ENCODE results near the gene SLC4A2.

Gene SLC4A2

DNA sequence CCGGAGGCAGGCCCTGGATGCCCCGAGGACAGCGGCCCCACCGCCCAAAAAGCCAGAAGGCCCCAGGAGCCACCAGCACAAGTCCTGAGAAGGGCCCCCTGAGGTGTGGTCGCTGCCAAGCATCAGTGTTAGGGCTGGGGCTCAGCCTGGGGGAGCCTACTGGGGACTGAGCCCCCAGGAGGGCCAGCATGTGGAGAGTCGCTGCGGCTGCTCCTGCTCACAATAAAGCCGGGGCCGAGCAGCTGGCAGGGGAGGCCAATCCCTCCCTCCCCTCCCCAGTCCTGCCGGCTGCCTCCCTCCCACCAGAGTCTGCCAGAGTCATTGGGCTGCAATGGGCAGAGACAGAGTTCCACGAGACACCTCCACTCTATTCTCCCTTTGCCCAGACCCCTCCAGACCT is 14.1 kb upstream of the SLC4A2 start:
- DNase-seq, result no peak

DNA sequence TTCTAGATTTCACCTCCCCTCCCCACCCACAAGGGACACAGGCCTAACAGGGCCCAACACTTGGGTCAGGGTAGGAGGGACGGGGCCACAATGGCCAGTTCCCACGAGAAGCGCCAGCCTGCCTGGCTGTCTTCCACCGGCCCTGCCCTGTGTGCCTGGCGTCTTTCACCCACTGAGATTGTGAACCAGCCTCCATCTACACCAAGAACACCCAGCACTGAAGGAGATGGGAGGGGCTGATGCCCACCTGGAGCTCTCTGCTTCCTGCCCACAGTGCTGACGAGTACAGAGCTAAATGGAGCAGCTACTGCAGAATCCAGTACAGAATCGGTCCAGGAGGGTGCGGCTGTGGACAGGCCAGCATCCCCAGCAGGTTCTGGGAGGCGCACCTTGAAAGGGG is 13.4 kb upstream of the SLC4A2 start:
- no peak for DNase-seq

DNA sequence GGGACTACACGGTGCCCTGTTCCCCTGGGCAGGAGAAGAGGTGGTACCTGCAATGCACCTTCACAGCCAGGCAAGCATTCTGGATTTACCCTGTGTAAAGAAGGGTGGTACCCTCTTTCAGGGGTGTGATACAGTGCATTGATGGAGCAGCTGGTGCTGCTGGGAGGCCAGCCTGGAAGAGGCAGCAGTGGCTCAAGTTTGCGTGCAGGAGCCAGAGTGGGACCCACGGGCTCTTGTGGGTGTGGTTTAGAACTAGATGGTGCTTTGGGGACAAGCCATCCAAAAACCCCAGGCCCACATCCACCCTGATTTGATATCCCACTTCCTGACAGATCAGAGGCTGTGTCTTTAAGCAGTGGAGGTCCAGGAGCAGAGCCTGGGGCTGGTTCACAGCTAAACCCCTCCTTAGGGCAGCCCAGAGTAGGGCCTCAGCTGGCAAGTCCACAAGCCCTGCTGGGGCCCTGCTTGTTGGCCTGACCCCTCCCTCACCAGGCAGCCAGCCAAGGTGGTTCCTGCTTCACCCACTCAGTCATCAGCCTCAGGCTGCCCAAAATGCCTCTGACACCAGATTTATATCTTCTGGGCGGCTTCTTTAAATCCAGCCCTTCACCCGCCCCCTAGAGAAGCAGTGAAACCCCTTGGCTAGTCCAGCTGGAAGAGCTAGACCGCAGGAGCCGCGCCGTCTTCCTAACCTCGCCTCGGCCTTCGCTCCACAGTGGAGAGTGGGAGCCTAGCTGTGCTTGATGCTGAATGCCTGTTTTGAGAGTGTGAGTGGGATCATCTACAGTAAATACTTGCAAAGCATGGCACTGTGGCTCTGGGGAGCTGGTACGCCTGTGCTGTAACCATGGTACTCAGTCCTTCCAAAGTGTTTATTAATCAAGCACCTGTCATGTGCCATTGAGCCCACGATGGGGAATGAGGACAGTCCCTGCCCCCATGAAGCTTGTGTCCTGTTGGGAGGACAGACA is 12.5 kb upstream of the SLC4A2 start:
- no peak for DNase-seq

DNA sequence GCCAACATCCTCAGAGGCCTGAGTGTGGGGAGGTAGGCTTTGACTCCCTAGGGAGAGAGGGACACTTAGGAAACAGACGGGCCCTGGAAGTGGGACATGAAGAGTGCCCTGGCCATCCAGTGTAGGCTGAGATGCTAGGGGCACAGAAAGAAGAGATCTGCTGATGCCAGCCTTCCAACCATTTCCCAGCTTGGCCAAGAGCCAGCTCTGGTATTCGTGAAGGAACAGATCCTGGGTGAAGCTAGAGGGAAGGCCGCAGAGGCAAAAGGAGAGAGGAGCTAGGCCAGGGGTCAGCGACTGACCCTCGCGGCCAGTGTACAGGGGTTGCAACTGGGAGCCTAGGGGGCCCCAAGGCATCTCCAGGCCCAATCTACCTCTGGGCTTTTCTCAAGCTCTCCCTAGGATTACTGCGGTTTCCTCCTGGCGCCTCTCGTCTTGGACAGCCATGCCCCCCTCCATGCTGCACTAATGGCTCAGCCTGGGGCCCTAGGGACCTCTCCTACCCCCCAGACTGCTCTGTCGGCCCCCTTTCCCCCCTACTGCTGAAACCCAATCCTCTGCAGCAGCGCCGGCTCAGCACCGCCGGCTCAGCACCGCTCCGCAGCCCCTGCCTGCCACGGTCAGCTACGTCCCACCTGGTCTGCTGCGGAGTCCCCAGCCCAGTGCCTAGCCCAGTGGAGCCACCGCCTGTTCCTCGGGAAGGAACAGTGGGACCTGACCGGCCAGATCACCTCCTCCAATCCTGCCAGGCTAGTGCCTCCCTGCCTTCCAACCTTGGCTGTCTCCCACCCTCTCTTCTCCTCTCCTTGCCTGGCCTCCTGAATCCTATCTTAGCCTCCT is 11.2 kb upstream of the SLC4A2 start, which contains the start of gene ASIC3:
Gene ASIC3 (plus strand): TSS at position 556 of the 840 bp plus-strand sequence. CDS start 355 bp downstream, outside the sequence.
- DNase-seq, result no peak

DNA sequence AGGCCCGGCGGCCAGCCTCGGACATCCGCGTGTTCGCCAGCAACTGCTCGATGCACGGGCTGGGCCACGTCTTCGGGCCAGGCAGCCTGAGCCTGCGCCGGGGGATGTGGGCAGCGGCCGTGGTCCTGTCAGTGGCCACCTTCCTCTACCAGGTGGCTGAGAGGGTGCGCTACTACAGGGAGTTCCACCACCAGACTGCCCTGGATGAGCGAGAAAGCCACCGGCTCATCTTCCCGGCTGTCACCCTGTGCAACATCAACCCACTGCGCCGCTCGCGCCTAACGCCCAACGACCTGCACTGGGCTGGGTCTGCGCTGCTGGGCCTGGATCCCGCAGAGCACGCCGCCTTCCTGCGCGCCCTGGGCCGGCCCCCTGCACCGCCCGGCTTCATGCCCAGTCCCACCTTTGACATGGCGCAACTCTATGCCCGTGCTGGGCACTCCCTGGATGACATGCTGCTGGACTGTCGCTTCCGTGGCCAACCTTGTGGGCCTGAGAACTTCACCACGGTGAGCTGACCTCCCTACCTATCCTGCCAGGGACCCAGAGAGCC is 10.4 kb upstream of the SLC4A2 start:
- no peak for DNase-seq

DNA sequence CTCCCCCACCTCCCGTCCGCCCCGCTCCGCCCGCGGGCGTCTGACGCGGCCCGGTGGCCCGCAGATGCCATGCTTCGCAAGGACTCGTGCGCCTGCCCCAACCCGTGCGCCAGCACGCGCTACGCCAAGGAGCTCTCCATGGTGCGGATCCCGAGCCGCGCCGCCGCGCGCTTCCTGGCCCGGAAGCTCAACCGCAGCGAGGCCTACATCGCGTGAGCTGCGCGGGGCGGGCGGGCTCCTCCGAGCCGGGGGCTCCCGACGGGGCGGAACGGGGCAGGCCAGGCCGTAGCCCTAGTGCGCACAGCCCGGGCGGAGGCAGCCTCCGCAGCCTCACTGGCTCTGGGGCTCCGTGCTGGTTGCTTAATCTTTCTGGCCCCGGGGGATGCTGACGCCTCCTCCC is 8.3 kb upstream of the SLC4A2 start:
- peak; percentile 57 for DNase-seq

DNA sequence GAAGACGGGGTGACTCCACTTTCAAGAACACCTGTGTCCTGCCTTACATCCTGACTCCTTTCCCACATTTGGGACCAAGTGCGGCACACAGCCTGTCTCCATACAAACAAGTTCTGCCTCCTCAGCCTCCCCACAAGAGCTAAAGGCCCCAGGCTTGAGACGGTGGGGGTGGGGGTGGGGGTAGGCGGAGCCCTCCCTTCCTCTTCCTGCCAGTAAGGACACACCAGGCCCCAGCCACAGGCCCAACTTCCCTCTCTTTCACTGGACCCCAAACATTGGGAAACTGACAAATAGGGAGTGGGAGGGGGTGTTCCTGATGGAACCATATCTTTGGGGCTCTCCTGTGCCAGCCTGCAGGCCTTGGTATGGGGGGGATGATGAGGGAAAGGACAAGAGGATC is 6.3 kb upstream of the SLC4A2 start:
- DNase-seq, result no peak

DNA sequence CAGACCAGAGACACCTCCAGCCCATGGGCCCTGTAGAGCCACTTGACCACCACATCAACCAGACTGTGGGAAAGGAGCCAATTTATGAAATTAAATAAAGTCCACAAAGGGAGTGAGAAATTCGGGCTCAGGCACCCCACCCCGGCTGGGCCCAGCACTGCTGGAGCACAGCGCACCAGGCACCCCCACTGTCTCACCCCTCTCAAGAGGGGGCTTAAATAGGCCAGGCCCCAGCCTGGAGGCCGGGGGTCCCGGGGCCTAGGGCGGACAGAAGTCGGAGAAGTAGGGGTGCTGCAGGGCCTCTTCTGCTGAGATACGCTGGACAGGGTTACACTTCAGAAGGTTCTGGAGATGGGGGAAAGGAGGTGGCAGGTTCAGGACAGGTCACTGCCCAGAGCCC is 5.6 kb upstream of the SLC4A2 start:
- no peak for DNase-seq

DNA sequence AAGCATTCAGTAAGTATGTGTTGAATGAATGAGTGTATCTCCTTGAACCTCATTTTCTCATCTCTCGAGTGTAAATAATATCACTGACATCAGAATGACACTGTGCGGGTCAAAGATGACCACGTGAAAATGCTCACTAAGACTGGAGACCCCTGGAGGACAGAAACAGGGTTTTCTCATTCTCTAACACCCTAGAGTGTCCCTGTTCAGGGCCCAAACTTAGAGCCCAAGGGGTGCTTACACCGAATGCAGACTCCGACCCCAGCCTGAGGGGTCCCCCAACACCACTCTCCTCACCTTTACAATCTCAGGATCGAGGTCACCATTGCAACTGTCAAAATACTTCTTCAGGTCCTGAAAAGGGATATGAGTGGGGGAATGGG is 3.1 kb upstream of the SLC4A2 start:
- no peak for DNase-seq

DNA sequence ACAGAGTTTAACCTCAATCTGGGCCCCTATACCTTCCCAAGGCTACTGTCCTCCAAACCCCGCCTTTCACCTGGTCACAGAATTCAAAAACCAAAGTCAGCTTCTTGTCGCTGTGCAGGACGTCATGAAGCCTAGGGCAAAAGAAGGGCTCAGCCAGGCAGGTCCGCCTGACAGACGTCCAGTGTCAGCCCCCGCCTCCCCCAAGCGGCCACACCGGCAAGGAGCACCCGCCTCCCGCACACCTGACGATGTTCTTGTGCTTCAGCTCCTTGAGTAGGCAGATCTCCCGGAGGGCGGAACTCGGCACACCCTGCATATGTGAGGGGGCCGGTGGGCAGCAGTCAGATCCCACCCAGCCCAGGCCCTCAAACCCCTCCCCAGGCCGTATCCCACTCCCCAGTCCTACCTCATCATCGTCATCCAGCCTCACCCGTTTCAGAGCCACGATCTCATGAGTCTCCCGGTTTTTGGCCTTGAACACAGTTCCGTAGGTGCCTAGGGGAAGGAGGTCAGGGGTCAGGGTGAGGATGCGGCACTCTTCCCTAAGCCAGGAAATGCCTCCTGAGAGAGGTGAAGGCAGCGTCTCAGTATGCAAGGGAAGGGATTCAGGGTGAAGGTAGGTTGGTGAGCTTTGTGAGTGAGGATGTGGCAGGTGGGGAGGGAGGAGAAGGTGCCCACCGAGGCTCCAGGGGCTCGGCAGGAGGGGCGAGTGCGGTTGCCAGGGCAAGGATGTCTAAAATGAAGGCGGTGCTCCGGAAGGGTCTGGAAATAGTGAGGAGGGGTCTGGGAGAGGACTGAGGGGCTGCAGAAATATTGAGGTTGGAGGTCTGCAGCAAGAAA is 2.5 kb upstream of the SLC4A2 start:
- DNase-seq, result no peak

DNA sequence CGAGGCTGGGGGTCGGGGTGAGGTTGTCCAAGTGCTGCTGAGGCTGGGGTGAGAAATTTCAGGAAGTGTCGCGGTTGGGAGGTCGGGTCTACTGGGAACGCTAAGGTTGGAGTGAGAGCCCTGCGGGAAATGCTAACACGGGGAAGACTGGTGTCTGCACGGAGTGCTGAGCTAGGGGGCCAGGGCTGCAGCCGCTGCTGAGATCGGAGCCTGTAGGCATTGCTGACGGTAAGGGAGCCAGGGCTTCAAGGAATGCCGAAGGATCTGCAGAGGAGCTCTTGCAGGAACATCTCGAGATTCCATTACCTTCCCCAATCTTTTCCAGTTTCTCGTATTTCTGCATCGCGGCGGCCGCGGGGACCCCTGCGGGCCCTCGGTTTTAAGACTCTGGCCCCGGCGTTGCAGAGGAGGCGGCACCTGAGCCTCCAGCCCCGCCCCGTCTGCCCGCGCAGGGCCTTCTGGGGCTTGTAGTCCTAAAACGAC is 1.8 kb upstream of the SLC4A2 start, which contains the start of gene CDK5:
Gene CDK5 (minus strand): TSS at position 392 of the 483 bp plus-strand sequence. CDS start 49 bp downstream, at position 343.
- DNase-seq, result no peak

DNA sequence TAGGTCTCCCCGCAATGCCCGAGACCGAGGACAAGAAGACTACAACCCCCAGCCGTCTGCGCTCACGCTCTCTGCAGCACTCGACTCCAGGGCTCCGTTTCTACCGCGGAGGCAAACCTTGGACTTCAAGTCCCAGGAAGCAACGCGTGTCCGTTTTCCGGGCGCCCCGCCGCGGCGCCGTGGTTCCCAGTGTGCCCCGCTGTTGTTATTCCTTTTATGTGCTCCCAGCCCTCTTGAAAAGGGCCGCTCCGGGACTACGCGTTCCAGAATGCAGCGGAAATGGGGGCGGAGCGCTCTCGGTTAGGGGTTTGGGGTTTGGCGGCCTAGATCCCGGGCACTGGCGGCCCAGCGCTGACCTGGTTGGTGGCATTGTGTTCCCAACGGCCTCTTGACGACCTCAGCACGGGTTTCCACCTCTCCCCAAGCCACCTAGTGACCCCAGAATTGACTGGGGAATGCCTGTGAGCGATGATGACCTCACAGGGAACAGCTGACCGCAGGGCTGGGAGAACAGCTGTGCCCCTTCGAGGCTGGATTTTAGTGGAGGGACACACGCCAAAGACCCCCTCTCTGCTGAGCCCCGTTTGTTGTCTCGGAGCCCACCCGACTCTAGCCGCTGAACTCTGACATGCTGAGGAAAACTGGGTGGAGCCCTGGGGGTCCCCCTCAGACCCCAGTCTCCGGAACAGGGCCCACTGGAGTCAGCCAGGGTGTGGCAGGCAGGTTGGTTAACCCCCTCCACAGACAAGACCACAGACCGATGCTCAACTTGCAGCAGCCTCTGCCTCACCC is 1.2 kb upstream of the SLC4A2 start:
- peak; percentile 97 for DNase-seq

DNA sequence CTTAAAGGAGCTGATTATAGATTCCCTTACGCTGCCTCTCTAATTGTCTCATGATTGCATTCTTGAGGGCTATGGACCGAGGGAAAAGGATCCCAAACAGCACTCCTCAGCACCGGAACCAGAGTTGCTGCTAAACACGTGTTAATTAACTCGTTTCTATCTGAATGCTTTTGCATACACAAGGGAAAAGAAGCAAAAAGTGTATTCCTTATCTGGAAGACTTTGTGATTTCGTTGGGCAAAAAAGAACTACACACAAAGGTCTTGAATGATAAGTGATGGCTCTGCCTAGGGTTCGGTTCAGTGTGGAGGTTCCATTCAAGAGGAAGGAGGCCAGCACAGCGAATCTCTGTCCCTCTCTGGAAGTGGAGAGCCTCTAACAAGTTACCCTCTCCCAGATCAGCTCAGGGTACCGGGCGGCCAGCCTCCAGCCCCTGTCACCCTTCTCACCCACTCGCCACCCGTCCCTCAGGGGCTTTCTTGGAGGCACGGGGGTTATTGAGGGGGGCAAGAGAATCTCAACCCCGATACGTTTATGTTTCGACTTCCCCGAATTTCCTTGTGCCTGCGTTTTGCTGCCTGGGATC is 515 bp upstream of the SLC4A2 start:
- peak; percentile 27 for DNase-seq

DNA sequence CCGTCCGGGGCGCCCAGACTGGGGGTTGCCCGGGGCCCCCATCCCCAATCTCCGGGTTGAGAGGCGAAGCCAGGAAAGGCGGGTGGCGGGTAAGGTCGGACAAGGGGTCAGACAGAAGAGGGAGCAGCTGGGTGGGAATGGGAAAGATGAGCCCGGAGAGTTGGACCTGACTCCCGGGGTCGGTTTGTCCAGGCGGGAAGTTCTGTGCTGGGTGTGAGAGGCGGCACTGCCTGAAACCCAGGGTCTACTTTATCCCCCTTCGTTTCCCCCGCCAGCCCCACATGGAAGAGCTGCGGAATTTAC is 675 bp downstream of the SLC4A2 start:
- no peak for DNase-seq

DNA sequence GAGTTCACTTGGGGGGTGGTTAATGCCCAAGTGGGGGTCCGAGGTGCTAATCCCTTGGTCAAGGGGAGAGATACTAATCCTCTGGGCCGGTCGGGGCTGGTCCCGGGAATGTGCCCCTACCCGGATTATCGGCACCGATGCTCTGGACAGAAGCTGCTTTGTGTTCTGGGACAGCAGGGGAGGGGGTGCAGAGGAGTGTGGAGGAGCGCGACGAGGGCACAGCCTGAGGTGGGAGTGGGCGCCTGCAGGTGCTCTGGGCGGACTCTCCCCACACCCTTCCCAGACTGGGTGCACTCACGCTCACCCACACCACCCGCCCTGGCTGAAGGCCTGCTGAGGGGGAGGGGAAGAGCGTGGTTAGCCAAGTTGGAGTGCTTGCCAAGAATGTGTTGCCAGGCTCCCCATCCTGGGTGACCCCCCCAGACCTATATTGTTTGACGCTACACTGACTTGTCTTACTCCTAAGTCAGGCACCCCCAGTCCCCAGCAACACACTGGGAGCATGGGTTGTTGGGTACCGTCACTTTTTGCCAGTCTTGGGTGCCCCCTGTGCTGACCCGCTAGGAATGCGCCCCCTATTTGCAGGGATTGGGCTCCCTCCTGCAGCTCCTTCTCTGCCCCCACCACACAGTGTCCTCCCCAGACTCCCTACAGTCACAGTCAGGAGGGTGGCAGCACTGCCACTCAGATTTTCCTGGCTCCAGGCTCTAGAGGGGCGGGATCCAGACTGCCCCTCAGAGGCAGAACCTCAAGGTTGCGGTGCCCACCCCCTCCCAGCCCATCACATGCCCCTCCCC is 1.2 kb downstream of the SLC4A2 start:
- DNase-seq, result peak; percentile 24

DNA sequence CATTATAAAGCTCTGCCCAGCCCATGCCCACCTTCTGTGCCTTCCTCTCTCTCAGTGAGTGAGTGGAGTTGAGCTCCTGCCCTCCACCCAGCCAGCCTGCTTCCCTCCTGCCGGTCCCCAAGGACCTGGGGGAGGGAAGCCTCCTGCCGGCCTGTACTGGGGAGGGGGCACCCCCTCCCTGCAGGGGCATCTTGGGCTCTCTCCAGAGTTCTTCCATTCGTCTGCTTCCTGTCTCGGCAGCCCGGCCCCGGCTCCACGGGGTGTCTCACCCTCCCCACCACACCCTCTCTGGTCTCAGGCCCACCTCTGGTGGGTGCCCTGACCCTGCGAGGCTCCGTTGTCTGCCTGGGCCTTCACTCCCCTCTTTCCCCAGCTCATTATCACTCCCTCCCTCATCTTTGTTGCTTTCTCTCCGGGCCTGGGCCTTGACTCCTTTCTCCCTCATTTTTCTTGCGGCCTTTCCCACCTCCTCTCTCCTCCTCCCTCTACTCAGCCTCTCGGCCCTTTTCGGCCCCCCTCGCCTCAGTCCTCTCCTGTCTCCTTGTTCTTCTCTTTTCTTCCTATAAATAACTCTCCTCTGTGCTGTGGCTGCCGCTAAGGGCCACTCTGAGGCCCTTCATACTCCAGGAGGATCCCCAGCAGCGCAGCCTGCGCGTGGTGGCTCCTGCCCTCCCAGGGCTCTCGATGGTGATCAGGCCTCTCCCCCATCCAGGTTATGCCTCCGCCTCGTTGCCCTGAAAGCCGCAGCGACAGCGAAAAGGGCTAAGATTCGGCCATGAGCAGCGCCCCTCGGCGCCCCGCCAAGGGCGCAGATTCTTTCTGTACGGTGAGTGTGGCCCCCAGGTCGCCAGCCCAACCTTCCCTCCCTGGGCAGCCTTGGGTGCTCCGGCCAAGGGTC is 2.1 kb downstream of the SLC4A2 start:
- no peak for DNase-seq

DNA sequence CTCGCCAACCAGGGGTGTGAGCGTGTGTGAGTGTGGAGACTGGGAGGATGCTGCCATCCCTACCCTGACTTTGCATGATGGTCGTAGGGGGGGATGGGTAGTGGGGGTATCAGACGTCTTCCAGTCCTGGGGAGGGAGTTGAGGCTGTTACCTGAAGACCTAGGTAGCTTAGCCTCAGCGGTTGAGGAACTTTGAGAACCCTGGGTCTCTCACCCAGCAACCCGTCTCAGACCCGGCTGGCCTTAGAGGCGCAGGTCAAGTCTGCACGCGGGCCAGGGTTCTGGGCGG is 2.7 kb downstream of the SLC4A2 start:
- DNase-seq, result no peak

DNA sequence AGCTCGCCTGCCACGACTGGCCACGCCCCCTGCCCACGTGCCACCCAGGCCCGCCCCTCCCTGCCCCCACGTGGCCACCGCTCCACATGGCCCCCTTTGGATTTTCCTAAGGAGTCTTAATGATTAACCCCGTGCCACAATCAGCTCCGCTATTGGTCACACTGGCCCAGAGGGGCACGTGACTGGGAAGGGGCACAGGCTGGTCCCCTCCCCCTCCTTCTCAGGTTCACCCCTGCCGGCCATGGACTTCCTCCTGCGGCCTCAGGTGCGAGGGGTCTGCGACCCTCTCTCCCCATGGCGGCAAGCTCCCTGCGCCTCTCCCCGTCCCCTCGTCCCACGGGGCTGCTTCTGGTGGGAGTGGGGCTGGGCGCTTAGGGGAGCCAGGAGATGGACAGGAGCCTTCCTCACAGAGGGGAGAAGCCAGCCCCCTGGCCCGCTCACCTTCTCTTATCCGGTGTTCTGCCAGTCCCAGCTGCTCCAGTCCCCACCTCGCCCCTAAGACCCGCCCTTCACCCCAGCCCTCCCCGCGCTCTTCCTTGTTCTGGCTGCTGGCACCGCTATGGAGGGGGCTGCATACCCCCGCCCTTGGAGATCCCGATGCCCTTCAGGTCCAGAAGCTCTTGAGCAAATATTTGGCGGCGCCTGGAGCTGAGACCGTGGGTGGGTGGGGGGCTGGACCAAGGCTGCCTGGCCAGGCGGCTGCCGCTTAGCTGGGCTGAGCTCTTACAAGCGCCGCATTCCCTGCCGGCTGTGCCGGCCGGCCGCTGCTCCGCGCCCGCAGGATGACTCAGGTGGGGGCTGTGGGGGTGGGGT is 3.2 kb downstream of the SLC4A2 start:
- DNase-seq, result no peak

DNA sequence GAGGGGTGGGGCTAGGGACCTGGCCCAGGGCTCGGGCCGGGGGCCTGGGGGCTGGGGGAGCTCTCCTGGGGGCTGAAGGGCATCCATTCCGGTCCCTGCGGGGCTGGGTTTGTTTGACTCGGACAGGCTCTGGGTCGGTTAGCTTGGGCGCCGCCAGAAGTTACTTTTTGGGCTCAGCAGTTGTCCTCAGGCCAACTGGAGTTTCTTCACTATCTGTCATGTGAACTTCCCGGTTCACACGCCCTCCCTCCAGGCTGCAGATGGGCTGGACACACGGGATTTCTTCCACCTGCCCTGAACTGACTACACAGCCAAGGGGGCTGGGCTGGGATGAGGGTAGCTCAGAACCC is 3.8 kb downstream of the SLC4A2 start:
- DNase-seq, result no peak
